ENCODE results near the gene TAF6.
"Not testable (repeated sequence)": the region's sequence is repeated elsewhere in the genome, so short reads cannot be mapped to it uniquely, and the experiment has no call there.

The TAF6 gene

DNA sequence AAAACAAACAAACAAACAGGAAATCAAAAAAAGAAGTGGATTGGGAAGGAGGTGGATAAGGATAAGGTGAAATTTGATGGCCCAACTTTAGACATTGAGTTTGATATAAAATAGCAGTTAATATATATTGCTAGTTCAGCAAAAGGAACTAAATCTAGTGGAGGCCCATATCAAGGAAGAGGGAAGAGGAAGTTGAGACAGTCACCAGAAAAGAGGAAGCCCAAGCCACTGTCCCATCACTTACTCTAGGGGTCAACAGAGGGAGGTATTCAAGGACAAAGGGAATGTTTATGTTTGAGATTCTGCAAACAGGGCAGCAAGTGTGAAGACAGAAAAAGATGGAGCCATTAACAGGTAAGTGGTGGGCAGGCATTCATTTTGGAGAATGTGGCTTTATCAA lies 33.2 kb upstream of the TAF6 start:
- no peak for DNase-seq

DNA sequence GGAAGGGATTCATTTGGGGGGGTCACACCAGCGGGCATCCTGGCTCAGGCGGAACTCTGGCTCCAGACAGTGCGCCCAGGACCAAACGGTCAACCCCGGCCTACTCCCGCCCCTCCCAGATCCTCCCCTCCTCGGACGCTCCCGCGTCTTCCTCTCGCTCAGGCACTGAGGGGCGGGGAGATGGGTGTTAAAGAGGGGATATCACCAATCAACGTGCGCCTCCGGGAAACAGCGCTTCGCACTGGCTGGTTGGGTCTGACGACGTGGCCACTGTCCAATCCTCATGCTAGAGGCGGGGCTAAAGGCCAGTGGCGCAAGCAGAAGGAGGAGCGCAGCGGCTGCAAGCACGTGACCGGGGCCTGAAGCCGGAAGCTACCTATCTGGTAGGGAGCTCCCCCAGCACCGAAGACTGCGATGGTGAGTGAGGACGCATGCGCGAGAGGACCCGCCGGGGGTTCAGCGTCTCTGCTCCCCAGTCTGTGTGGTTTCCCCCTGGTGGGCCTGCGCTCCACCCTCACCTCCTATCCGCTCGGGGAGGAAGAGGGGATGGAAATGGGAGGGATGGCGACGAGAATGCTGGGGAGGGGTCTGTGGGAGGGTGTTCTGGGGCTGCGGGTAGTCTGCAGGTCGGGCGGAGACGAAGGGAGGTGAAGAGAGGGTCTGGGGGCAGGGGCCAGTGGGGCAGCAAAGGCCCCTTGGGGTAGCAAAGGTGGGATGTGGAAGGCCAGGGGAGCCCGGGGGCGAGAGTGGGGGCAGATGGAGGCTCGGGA lies 29.6 kb upstream of the TAF6 start, which contains the start of gene LAMTOR4:
TSS of gene LAMTOR4 (plus strand) at position 360 of the 770 bp plus-strand sequence. CDS start at position 415, 55 bp downstream.
- DNase-seq, result peak; percentile 63

DNA sequence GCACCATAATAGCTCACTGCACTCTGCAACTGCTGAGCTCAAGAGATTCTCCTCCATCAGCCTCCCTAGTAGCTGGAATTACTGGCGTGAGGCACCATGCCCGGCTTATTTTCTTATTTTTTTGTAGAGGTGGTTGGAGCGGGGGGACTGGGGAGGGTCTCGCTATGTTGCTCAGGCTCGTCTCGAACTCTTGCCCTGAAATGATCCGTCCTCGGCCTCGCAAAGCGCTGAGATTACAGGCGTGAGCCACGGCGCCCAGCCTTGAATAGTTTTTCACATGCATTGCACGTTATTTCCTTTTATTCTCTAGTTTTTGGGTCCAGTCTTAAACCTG lies 29.0 kb upstream of the TAF6 start:
- DNase-seq, result no peak

DNA sequence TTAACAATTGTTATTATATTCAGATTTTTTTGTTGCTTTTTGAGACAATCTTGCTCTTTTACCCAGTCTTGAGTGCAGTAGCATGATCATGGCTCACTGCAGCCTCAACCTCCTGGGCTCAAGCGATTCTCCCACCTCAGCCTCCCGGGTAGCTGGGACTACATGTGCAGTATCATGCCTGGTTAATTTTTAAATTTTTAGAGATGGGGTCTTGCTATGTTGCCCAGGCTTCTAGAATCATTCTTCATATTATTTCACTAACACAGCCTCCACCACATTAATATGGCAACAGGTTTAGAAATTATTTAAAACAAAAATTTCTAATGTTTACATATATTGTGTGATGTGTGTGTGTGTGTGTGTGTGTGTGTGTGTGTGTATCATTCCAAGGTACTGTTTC lies 28.1 kb upstream of the TAF6 start:
- no peak for DNase-seq

DNA sequence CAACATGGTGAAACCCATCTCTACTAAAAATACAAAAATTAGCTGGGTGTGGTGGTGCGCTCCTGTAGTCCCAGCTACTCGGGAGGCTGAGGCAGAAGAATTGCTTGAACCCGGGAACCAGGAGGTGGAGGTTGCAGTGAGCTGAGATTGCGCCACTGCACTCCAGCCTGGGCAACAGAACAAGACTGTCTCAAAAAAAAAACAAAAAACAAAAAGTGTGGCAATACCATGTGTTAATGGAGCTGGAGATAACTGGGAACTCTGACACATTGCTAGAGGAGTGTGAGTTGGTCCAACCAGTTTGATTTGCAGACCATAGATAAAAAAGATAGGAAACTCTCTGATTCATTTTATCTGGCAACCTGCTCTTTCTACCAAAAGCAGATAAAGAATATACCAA lies 27.2 kb upstream of the TAF6 start:
- not testable (repeated sequence) for DNase-seq

DNA sequence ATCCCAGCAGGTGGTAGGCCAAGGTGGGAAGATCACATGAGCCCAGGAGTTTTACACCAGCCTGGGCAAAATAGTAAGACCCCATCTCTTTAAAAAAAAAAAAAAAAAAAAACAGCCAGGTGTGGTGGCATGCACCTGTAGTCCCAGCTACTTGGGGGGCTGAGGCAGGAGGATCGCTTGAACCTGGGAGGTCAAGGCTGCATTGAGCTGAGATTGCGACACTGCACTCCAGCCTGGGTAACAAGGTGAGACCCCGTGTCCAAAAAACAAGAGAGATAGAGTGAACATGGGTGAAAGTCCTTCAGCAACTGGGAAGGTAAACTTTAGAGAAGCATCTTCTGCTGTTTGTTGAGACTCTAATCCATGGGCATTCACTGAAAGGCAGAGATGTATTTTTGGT lies 23.3 kb upstream of the TAF6 start:
- no peak for DNase-seq

DNA sequence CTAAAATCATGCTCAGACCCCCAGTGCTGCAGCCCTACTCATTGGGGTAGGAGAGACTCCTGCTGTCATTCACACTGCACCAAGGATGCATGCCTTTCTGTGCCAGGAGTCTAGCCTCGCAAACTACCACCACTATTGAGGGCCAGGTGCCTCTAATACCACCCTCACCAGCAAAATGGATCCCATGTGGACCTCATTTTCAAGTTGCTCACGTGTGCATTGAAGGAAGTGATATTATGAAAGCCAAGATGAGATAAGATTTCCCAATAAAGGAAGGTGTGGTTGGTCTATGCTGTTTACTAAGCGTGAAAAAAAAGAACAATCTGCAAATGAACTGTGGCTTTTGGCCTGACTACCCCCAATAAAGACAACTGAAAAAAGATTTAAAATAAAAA lies 22.4 kb upstream of the TAF6 start:
- DNase-seq, result no peak

DNA sequence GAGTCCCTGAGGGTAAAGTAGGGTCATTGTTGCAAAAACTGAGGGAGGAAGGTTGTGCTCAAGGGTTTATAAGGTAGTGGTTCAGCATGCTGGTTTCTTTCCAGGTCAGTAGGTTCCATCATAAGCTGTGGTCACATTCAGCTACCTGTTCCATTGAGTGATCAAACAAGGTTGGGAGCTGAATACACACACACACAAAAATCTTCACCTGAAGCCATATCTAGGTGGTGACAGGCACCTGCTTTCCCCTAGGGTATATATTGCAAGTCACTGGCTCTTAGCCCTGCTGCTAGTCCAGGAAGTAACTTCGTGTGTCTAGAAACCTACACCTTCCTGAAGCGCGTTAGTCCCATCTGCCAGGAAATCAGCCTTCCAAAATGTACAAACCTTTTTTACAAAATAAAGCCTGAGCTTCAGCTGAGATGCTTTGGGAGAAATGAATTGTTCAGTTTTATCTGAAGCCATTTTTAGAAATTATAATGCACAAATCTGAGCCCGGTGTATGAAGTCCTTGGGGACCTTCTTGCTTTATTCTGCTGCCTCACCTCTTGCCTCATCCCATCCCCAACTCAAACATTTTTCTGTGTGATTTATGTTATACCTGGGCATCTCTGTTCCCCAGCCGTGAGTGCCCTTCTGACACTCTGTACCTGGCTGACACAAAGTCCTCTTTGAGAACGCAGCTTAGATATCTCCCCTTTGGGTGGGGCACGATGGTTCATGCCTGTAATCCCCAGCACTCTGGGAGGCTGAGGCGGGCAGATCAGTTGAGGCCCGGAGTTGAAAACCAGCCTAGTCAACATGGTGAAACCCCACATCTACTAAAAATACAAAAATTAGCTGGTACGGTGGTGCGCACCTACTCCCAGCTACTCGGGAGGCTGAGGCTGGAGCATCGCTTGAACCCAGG lies 18.9 kb upstream of the TAF6 start:
- no peak for DNase-seq

DNA sequence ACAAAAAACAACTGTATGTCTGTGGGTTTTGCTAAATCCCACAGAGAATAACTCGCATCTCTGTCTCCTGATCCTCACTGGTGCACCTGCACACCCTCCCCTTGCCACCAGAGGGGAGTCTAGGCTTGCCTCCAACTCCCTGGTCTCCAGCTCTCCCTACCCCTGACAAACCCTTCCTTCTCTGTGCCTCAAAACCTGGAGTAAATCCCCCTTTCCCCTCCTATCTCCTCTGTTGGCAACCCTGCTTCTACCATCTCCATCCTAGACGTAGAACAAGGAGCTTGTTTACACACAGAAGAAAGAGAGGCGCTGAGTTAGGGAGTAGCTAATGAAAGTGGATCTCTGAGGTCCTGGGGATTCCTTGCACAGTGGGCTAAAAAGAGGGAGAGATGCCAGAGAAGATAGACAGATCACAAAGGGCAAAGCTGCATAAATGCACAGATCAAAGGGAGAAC lies 13.6 kb upstream of the TAF6 start:
- no peak for DNase-seq

DNA sequence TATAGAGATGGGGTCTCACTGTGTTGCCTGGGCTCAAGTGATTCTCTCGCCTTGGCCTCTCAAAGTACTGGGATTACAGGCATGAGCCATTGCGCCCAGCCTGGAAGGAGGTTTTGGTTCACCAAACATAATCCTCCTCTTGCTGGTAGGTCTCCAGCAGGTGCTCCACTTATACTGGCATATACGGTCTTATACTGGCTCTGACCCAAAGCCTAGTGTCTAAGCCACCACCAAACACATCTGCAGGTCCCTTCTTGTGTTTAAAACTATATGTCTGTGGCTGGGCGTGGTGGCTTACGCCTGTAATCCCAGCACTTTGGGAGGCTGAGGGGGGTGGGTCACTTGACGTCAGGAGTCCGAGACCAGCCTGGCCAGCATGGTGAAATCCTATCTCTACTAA lies 13.0 kb upstream of the TAF6 start:
- no peak for DNase-seq

DNA sequence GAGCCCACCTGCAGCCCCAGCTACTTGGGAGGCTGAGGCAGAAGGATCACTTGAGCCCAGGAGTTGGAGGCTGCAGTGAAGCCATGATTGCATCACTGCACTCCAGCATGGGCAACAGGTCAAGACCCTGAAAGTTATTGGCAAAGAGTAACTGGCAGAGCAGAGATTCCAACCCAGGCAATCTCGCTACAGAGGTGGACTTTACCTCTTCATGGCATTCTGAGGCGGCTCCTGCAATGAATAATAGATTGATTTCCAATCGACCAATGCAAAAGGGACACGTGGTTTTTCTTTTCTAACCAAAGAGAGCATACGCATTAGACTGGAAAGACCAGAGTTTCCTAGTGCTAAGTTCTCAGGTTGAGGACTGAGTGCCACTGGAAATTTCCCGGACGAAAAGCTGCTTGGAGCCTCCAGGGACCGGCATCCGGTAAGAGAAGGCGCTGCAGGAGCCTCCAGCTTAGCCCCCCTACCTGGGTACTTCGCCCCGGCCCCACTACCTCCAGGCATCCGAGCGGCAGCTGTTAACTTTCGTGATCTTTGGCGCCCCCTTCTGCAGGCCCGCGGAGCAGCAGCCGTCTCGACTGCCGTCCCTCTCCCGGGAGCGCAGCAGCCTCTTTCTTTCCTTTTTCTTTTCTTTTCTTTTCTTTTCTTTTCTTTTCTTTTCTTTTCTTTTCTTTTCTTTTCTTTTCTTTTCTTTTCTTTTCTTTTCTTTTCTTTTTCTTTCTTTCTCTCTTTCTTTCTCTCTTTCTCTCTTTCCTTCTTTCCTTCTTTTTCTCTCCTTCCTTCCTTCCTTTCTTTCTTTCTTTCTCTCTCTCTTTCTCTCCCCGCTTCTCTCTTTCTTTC lies 11.7 kb upstream of the TAF6 start:
- no peak for DNase-seq

DNA sequence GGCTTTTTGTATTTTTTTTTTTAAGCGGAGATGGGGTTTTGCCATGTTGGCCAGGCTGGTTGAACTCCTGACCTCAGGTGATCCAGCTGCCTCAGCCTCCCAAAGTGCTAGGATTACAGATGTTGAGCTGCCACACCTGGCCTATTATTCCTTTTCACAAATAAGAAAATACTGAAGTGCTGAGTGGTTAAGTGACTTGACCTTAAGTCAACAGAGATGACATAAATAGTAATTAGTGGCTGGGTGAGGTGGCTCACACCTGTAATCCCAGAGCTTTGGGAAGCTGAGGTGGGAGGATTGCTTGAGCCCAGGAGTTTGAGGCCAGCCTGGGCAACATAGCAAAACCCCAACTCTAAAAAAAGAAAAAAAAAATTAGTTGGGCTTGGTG lies 11.1 kb upstream of the TAF6 start:
- DNase-seq, result not testable (repeated sequence)

DNA sequence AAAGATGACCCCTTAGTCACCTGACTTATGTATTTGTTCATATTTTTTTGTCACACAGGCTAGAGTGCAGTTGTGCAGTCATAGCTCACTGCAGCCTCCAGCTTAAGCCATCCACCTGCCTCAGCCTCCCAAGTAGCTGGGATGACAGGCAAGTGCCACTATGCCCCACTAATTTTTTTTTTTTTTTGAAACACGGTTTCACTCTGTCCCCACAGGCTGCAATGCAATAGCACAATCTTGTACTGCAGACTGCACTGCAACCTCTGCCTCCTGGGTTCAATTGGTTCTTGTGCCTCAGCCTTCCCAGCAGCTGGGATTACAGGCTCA lies 9.4 kb upstream of the TAF6 start:
- DNase-seq, result no peak

DNA sequence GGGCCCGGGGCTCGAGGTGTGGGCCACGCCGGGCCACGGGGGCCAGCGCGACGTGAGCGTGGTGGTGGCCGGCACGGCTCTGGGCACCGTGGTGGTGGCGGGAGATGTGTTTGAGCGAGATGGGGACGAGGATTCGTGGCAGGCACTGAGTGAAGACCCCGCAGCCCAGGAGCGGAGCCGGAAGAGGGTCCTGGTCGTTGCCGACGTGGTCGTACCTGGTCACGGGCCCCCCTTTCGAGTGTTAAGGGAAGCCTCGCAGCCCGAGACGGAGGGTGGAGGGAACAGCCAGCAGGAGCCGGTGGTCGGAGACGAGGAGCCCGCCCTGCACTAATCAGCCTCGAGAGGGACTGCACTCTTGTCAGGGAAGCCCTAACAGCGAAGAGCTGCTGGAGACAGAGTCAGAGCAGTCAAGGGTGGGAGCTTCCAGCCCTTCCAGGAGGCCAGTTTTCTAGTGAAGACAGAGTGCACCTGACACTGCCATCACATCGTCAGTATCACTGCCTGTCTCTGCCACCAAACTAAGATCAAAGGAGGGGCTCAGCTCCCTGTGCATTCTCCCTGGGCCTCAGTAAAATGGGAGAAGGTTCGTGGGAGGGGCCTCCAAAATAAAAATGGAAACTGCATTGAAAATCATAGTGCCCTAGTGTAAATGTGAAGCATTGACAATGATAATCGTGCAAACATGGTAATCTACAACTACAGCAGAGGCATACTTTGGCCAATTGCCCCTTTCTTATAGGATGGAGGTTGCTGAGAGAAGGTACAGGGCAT lies 8.9 kb upstream of the TAF6 start:
- DNase-seq, result no peak

DNA sequence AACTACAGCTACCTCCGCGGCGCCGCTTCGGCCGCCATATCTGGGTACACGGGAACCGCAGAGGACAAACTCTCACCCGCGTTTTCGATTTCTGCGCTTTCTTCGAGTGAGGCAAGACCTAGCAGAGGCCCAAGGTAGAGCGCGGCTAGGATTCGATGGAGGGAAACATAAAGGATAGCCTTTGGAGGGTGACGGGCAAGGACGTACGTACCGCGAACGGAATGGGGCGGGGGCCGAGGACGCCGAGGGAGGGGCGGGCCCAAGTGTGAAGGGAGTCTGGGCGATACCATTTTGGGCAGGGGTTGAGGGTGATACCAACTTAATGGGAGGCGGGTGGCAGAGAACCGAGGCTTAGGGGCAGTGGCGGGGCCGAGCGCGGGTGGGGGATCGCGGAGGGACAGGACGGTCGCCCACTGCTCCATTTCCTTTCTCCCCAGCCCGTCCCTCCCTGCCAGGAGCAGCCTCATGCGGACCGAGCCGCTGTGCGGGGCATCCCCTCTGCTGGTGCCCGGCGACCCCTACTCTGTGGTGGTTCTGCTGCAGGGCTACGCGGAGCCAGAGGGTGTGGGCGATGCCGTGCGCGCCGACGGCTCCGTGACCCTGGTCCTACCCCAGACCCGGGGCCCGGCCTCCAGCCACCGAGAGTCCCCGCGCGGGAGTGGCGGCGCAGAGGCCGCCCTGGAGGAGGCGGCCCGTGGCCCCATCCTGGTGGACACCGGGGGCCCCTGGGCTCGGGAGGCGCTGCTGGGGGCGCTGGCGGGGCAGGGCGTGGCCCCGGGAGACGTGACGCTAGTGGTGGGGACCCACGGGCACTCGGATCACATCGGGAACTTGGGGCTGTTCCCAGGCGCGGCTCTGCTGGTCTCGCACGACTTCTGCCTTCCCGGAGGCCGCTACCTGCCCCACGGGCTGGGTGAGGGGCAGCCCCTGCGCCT lies 8.0 kb upstream of the TAF6 start, which contains the start of gene MBLAC1:
TSS of gene MBLAC1 (plus strand) at position 37 of the 935 bp plus-strand sequence. CDS start at position 466, 429 bp downstream.
- DNase-seq, result no peak

DNA sequence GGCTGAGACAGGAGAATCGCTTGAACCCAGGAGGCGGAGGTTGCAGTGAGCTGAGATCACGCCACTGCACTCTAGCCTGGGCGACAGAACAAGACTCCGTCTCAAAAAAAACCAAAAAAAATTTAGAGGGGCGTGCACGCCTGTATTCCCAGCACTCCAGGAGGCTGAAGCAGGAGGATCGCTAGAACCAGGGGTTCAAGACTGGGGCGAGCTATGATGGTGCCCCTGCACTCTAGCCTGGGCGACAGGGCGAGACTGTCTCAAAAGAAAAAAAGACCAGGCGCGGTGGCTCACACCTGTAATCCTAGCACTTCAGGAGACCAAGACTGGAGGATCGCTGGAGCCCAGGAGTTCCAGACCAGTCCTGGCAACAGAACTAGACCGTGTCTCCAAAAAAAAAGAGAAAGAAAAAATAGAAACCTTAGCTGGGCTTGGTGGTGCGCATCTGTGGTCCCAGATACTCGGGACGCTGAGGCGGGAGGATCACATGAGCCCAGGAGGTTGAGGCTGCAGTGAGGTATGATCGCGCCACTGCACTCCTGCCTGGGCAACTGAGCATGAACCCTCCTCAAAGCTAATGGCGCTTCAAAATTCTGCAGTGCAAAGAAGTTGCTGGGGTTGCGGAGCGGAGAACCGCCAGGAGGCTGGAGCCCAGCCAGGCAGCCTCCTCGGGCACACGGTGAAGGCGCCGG lies 7.2 kb upstream of the TAF6 start:
- DNase-seq, result no peak

DNA sequence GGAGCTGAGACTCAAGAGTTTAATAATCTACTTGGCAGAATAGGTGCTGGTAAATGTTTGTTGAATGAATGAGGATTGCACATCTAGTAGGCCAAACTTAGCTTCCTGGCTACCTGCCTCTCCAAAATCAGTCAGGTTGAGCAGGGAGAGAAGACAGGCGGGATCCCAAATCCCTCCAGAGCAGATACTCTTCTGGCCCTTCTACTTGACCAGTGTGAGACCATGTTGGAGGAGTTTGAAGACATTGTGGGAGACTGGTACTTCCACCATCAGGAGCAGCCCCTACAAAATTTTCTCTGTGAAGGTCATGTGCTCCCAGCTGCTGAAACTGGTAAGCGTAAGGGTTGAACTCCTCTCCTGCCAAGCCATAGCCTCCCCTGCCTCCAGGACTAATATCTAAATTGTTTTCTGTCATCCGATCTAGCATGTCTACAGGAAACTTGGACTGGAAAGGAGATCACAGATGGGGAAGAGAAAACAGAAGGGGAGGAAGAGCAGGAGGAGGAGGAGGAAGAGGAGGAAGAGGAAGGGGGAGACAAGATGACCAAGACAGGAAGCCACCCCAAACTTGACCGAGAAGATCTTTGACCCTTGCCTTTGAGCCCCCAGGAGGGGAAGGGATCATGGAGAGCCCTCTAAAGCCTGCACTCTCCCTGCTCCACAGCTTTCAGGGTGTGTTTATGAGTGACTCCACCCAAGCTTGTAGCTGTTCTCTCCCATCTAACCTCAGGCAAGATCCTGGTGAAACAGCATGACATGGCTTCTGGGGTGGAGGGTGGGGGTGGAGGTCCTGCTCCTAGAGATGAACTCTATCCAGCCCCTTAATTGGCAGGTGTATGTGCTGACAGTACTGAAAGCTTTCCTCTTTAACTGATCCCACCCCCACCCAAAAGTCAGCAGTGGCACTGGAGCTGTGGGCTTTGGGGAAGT lies 5.4 kb upstream of the TAF6 start:
- no peak for DNase-seq

DNA sequence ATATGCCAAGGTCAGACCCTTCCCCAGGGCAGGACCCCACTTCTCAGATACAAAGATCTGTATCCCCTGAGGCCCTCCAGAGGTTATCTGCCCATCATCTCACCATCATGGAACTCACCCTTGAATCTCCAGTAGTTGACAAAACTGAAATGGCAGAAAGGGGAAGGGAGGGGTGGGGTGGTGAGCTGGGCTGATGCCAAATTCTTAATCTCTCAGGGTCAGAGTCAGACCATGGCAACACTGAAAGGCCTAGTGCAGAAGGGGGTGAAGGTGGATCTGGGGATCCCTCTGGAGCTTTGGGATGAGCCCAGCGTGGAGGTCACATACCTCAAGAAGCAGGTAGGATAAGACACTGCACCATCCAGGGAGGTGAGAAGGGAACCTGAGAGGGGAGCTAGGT lies 3.4 kb upstream of the TAF6 start:
- DNase-seq, result no peak

DNA sequence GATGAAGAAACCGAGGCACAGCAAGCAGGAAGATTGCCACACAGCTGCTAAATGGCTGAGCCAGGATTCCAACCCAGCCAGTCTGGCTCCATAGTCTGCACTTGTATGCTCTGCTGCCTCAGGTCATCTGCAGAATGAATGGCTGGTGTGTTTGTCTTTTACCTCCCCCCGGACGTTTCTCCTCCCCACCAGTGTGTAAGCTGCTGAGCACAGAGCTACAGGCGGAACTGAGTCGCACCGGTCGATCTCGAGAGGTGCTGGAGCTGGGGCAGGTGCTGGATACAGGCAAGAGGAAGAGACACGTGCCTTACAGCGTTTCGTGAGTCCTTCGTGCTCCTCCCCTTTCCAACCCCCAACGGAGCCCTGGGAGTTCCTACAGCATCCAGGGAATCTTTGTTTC lies 2.9 kb upstream of the TAF6 start:
- DNase-seq, result no peak

DNA sequence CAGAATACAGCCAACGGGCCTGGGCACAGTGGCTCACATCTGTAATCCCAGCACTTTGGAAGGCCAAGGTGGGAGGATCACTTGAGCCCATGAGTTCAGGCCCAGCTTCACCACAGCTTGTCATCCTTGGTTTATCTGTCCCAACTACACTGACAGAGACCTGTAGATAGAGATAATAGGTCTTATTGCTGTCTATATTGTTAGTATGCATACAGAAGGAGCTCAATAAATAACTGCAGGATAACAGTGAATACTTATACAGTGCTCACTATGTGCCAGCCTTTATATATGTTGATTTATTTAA lies 1.5 kb upstream of the TAF6 start:
- no peak for DNase-seq
